GM21360 (cell line): ENCODE data around the gene HDAC4.
"Not testable (repeated sequence)": the region's sequence is repeated elsewhere in the genome, so short reads cannot be mapped to it uniquely, and the experiment has no call there.

ENCODE experiments used
- ATAC-seq: cut with Tn5 transposase; IDR thresholded peaks from one replicate; pipeline ENCODE4 v1.9.1; 2021; ENCODE audit warnings: mild to moderate bottlenecking, moderate library complexity; ENCODE audit not compliant: unreplicated experiment

The HDAC4 gene

DNA sequence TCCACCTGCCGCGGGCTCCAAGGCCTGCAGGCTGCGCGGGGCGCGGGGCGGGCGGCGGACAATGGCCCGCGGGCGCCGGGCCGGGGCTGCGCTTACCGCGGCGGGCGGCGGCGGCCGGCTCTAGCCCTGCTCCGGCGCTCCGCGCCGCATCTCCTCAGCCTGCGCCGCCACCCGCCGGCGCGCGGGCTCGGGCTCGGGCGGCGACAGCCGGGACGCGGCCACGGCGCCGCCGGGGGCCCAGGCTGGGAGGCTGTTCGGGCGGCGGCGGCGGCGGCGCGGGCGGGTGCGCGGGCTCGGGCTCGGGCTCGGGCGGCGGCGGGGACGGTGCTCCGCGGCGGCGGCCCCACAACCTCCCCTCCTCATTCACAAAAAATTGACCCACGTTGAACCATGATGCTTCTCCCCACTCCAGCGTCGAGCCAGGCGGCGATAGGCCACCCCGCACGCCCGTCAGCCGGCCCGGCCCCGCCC is at the start of gene HDAC4:
Gene HDAC4, minus strand, starts transcription at position 425 of the 471 bp plus-strand sequence. CDS start 48,321 bp downstream, outside the sequence.
- peak; percentile 9 for ATAC-seq

DNA sequence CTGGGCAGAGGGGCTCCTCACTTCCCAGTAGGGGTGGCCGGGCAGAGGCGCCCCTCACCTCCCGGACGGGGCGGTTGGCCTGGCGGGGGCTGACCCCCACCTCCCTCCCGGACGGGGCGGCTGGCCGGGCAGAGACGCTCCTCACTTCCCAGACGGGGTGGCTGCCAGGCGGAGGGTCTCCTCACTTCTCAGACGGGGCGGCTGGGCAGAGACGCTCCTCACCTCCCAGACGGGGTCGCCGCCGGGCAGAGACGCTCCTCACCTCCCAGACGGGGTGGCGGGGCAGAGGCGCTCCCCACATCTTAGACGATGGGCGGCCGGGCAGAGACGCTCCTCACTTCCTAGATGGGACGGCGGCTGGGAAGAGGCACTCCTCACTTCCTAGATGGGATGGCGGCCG is 48.6 kb upstream of the HDAC4 start:
- not testable (repeated sequence) for ATAC-seq

DNA sequence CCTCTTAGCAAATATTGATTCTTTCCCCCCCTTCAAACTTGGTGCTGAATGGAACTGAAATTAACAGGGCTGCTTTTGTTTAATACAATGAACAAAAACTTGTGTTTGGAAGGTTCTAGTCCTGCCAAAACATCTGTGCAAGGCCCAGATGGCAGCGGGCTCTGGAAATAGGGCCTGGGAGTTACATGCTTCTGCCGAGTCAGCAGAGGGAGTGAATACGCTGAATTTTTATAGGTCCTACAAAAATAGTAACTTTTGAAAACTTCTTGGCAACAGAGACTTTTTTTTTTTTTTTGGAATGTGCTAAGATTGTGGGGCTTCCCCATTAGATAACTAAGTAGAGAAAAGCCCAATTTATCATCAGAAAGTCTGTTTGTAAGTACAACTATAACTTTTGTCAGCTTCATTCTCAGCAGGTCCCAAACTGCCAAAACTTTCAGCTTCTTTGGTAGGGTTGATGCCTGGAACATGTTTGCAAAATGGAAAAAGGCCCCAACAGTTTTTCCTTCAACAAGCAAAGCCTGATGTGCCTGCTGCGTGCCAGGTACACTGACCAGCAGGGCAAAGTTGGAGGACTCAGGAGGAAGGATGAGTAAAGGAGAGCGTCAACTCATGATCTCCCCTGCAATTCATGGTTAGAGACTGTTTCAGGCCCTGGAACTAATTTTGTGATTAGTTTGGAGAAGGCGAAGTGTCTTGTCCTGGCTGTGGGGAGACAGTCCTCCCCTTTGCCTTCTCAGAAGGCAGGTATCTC is 45.1 kb upstream of the HDAC4 start:
- ATAC-seq, result no peak

DNA sequence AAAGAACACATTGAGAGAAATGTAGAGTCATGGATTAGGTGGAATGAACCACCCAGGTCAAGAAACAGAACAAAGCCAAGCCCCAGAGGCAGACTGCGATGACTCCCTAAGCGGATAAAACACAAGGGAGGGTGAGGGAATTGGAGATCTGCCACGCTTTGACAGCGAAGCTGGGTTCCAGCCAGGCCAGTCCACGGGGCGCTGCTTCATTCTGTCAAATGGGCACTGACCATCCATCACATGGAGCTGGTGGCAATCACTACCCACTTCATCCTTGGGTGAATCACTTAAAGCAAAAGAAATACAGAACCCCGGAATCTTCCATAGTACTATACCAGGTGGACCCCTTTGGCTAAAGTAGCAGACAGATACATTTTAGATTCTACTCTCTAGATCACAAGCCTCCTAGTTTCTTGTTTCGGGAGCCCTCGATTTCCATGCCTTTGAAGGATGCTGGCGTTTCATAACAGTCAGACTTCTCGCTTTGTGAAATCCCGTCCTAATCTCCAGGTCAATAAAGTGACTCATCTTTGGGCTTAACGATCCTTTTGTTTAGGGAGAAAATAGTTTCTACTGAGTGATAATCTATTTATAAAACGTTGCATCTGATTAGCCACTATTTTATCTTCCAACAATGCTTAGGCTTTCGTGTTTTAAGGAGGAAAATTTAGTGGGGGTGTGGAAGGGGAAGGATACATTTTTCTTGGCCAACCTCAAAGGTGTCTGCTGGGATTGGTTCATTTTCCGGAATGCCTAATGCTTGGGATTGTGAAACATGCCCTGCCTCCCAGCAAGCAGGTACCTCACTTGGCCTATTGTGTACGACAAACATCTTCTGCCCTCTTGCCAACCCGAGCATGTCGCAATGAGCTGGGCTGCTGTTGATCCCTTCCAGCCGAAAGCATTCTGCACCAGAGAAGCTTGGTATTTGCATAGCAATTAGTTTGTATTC is 44.1 kb upstream of the HDAC4 start:
- ATAC-seq, result no peak

DNA sequence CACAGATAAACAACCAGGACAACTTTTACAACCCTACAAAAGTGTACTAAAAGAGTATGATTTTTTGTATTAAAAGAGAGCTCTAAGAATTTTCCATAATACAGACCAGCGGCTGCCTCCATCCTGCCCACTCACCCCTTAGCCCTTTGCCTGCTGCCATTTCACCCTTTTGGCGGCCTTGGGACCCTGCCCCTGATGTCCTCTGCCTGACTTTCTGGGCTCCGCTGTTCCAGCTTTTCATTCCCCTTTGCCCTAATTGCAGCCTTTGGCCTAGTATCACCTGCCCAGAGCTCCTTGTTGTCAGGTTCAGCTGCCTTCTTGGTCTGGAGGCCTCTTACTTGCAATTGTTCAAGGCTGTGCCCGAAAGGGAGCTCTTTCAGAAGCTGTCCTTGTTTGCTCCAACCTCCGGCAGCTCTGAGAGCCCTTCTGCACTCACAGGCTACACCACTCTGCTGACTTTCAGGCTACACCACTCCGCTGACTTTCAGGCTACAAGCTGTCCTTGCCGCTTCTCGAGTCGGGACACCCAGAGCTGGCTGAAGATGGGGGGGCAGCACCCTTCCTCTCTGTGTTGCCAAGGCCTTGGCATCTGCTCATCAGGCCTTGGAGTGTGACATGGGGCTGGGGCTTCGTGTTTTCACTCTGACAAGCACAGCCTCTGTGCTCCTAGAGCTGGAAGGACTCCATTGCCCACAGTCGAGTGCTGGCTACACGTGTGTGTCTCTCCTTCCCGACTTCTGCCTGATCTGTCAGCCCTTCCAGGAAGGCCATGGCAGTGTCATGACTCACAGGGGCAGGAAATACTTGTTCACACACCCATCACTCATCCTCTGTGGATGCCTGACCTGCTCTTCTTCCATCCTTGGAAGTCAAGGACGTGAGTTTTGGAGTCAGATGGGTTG is 43.1 kb upstream of the HDAC4 start:
- no peak for ATAC-seq

DNA sequence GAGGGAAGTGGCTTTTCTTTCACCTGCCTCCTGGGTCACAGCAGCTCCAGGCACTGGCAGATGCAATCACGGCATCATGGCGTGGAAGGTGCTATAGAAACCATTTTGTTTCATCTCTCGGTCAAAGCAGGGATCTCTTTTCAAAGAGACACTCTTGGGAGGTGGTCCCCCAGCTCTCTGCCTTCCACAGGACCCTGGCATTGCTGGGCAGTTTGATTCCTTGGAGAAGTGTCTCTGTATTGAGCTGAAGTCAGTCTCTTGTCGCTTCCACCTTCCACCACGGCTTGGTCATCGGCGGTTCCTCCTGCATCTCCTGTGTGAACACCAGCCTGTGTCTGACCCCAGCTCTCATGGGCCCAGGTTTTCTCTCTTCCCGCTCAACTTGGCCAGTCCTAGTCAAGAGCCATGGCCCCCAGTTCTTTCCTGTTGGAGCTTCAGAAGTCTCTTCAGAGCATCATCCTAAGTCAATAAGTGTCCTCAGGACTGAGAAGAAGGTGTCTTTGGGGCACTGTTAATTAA is 42.3 kb upstream of the HDAC4 start:
- no peak for ATAC-seq

DNA sequence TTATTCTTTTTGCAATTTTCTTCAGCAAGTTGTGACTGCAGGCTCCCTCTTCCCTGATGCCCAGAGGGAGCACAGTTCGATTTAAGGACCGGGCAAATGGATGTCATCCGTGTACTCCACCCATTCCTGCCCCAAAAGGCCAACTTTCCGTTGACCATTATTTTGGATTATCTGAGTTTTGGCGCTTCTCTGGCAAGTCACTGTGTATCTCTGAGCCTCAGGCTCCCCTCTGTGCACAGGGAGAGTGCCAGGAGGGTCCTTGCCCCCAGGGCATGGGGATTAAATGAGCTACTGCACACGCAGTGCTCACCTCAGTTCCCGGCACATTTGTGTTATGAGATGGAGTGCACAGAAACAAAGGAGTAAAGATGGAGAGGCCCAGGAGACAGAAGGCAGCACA is 41.4 kb upstream of the HDAC4 start:
- no peak for ATAC-seq

DNA sequence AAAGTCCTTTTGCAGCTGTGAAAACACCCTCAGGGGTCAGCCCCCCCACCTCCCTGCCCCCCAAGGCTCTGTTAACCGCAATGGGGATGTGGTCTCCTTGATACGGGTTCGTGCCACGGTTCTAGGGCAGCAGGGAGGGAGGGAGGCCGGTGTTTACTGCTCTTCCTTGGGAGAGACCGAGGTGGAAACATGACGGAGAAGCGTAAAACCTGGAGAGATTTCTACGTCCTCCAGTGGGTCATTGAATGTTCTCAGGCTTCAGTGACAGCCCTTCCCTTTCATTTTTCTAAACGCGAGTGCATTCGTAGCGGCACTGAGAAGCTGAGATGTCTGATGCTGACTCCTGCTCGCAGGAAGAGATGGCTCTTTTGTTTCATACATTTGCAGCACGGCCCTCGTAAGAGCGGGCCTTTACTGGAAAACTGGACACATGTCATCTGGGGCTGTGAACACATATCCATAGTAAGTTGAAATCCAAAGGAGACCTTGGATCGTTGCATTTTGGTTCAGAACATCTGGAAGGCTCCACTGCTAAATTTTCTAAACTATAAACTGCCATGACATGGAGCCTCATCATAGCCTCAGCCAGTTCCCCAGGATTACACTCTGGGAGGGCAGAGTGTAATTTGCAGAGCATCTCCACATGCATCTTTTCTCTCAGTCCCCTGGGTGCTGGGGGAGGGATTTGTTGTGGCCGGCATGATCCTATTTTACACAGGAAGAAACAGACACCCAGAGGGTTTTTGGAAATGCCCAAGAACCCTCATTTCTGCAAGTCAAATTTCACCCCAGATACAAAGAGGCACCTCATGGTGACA is 40.6 kb upstream of the HDAC4 start:
- no peak for ATAC-seq

DNA sequence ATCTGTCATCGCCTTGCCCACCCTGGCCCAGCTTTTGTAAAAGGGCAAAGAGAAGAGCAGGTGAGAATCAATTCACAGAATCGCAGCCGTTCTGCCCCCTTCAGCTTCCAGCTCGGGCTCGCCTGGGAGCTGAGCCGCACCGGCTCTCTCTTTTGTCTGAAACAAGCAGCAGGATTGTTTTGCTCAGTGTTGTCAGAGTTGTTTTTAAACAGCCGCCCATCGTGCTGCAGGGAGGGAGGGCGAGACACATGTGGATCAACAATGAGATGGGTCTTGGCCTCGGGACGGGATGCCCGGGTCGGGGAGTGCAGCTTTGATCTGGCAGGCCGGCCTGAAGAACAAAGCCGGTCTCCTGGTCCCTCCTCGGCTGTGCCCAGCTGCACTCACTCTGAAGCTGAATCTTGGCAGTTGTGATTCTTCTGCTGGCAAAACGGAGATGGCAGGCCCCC is 39.7 kb upstream of the HDAC4 start:
- ATAC-seq, result no peak

DNA sequence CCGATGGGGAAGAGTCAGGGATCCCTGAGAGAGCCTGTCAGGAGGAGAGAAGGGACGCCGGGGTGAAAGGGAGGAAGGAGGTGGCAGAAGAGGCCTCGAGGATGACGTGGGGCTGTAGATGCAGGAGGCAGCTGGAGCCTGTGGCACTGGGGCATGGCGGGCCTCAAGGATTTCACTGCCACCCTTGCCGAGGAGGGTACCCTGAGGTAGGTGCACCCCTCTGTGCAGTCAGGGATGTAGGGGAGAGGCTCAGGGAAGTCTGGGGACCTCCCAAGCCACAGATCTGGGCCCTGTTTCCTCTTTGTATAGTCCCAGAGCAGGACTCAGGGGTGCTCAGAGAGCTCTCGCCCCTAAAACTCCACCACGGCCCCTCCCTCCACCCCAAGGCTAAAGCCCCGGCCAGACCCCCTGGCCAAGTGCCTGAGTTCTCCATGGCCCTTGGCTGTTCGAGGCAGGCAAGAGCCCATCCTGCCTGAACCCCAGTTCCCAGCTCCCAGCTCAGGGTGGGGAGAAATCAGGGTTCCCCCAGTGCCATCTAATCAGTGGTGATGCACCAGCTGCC is 39.0 kb upstream of the HDAC4 start:
- no peak for ATAC-seq

DNA sequence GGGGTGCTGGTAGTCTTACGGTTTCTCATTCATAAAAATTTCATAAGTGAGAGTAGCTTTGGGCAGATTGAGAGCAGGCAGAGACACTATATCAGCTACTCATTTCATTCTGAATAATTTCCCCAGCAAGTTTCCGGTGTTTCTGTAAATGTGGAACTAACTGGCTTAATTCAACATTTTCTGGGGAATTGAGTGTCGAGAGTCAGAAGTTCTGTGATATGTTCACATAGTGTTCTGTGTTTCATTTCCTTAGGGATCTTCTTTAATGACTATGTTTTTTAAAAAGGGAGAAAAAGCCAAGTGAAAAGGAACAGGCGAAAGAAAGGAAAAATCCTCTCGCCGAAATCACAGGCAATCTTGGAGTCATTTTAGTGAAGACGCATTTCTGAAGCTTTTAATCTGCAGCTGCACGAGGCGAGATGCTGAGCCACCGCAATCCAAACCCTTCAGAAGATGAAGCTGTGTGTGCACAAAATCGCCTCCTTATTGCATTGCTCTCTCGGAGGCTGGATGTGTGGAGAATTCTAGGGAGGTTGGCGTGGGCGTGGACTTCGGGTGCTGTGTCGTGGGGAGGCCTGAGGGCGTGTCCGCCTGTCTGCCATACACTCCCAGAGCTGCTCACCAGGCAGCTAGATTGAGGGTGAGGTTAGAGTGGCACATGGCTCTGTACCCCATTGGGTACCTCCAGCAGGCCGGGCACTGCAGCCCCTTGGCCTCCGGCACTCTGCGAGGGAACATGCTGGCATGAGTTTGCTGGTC is 38.4 kb upstream of the HDAC4 start:
- no peak for ATAC-seq

DNA sequence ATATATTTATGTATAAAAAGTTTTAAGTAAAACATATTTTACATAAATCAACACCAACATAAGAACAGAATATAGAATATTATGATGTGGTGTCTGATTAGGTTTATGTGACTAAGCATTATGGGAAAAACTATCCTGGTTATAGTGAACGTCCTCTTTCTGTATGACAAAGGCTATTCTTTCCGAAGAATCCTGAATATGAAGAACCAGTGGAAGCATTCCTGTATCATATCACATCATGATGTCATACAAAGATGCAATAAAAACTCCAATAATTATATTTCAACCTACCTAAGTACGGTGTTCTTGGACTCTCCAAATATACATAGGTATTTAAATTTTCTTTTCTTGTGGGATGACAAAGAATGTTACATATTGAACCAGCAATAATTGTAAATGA is 37.5 kb upstream of the HDAC4 start:
- no peak for ATAC-seq

DNA sequence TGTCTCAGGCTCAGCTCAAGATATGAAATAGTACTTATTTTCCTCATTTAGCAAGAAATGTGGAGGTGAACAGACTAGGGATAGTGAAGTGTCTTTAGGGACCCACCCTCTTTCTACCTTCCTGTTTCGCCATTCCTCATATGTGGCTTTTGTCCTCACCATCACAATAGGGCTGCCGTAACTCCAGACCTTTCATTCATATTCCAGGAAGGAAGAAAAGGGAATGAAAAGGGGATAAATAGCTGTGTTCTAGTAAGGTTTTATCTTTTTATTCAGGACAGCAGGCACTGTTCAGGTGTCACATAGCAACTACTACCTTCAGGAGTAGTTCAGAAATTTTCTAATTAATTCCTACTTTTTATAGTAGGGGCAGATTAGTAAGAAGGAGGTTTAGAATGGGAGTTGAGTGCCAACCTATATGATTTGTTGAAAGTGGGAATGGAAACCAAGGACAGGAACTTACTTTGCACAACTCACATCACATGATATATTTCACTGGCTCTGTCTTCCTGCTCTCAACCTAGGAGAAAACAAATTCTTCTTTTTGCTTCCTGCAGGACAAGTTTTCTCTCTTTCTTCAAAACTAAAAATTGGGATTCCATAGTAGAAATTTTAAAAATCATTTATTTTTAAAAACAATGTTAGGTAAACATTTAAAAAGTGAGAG is 36.0 kb upstream of the HDAC4 start:
- no peak for ATAC-seq

DNA sequence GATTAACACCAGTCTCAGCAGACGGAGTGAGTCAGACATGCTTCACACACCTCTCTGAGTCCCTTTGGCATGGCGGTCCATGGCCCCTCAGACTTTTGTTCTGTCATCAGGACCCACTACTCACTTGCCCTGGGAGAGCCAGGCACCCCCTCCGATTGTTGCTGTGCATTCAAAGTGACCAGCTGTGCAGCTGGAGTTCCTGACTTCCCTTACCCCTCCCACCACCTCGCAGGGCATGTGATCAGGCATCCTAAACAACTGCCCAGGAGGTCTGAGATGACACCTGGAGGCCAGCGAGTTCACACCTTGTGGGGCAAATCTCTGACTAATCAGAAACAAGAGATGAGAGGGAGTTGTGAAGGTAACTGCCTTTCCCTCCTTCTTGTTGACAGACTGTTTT is 35.3 kb upstream of the HDAC4 start:
- no peak for ATAC-seq

DNA sequence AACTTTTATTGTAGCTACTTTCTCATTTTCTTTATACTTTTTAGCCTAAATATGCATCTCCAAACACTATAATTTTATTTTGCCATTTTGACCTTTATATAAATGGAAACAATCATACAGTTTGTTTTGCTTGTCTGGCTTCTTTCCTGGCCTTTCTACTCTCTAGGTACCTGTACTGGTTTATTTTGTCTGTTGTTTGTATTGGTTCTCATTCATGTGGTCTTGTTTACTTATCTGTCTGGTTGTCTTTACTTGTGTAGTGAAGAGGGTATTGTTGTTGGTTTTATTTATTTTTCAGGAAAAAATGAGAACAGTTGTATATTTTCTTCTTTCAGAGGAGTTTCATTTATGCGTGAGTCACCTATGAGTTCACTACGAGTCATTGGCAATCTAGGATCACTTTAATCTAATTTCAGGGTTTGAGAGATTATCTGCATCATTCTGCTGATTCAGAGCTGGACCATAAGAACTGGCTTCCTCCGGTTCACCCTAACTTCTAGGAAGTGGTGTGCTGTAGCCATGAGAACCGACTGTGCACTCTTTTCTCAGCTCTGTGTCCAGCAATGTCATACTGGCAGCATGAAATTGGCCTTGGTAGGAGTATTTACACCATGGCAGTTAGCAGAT is 33.1 kb upstream of the HDAC4 start:
- ATAC-seq, result no peak

DNA sequence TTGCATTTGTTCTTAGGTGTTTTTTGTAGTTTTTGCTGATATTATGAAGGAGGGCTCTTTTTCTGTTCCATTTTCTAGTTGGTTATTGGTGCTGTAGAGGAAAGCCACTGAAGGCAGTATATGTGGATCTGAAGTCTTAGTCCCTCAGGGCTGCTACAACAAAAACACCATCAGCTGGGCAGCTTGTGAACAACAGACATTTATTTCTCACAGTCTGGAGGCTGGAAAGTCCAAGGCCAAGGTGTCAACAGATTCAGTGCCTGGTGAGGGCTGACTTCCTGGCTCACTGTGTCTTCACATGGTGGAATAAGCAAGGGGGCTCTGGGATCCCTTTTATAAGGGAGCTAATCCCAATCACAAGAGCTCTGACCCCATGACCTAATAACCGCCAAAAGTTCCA is 31.4 kb upstream of the HDAC4 start:
- ATAC-seq, result no peak

DNA sequence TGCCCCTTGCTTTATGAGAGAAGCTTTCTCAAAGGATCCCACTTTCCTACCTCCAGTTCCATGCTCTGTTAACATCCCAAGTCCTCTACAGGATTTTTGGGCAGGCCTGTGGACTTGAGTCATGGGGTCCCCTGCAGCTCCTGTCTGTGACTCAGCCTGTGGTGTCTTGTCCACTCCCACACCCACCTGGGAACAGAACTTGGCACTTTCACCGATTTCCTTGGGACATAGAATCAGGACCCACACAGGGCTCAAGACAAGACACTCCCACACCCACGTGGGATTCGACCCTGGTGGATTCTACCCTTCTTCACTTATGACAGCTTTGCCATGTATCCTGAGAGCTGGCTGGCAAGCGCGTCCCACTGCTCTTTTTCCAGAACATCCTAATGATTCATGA is 30.7 kb upstream of the HDAC4 start:
- no peak for ATAC-seq
